ENCODE data around the gene NPHP1.
A peak's percentile ranks its signal among the peaks of the same experiment; 100 is the strongest.
"Not testable (repeated sequence)": the region's sequence is repeated elsewhere in the genome, so short reads cannot be mapped to it uniquely, and the experiment has no call there.

Gene NPHP1

GRCh38 chr2:110105183-110105582, 99.6 kb downstream of the NPHP1 start:
- DNase-seq = no peak

GRCh38 chr2:110104025-110104771, 100.6 kb downstream of the NPHP1 start:
- DNase-seq = no peak

- no peak for DNase-seq
Measured at GRCh38 chr2:110103061-110103961, 101.5 kb downstream of the NPHP1 start.

GRCh38 chr2:110101901-110102803, 102.7 kb downstream of the NPHP1 start:
- no peak for DNase-seq

- DNase-seq = peak in 40 of 56 donors; percentile 6 to 73 (median 30)
Measured at GRCh38 chr2:110101280-110101844, 103.5 kb downstream of the NPHP1 start.

- DNase-seq = not testable (repeated sequence)
Measured at GRCh38 chr2:110100880-110101279, 103.9 kb downstream of the NPHP1 start.

- no peak for DNase-seq
Measured at GRCh38 chr2:110100480-110100879, 104.3 kb downstream of the NPHP1 start.

GRCh38 chr2:110099471-110100225, 105.2 kb downstream of the NPHP1 start:
- DNase-seq = no peak

- DNase-seq = no peak
Measured at GRCh38 chr2:110099038-110099425, 105.8 kb downstream of the NPHP1 start.

- DNase-seq = no peak
Measured at GRCh38 chr2:110097506-110098220, 107.2 kb downstream of the NPHP1 start.

- no peak for DNase-seq
Measured at GRCh38 chr2:110095994-110096633, 108.7 kb downstream of the NPHP1 start.

GRCh38 chr2:110094884-110095534, 109.8 kb downstream of the NPHP1 start:
- not testable (repeated sequence) for DNase-seq

GRCh38 chr2:110093924-110094323, 110.9 kb downstream of the NPHP1 start:
- not testable (repeated sequence) for DNase-seq

- not testable (repeated sequence) for DNase-seq
Measured at GRCh38 chr2:110090164-110090563, 114.6 kb downstream of the NPHP1 start.

GRCh38 chr2:110083757-110084156, 121.1 kb downstream of the NPHP1 start:
- DNase-seq = not testable (repeated sequence)

- not testable (repeated sequence) for DNase-seq
Measured at GRCh38 chr2:110083162-110083561, 121.7 kb downstream of the NPHP1 start.

GRCh38 chr2:110078104-110078503, 126.7 kb downstream of the NPHP1 start:
- not testable (repeated sequence) for DNase-seq

- not testable (repeated sequence) for DNase-seq
Measured at GRCh38 chr2:110075896-110076295, 128.9 kb downstream of the NPHP1 start.
